GM19324 (cell line): ENCODE measurements around the gene PLEKHA6.

Experiments used
- ATAC-seq: cut with Tn5 transposase; IDR thresholded peaks from one replicate; pipeline ENCODE4 v1.9.1; 2021; ENCODE audit warnings: mild to moderate bottlenecking, moderate library complexity; ENCODE audit not compliant: unreplicated experiment, low FRiP score

Gene PLEKHA6

GRCh38 chr1:204289280-204289679 is 70.4 kb downstream of the PLEKHA6 start:
- ATAC-seq: no peak

- ATAC-seq: no peak
These were observed 71.6 kb downstream of the PLEKHA6 start for GRCh38 chr1:204288021-204288588.

GRCh38 chr1:204287466-204287891 is 72.2 kb downstream of the PLEKHA6 start:
- ATAC-seq: no peak

- ATAC-seq: no peak
These were observed 72.8 kb downstream of the PLEKHA6 start for GRCh38 chr1:204286831-204287421.

GRCh38 chr1:204286315-204286714 is 73.4 kb downstream of the PLEKHA6 start:
- no peak for ATAC-seq

GRCh38 chr1:204285436-204286305 is 74.1 kb downstream of the PLEKHA6 start:
- no peak for ATAC-seq

GRCh38 chr1:204284929-204285328 is 74.8 kb downstream of the PLEKHA6 start:
- no peak for ATAC-seq

- no peak for ATAC-seq
These were observed 75.7 kb downstream of the PLEKHA6 start for GRCh38 chr1:204283711-204284651.

- no peak for ATAC-seq
These were observed 76.9 kb downstream of the PLEKHA6 start for GRCh38 chr1:204282761-204283221.

- ATAC-seq: no peak
These were observed 79.4 kb downstream of the PLEKHA6 start for GRCh38 chr1:204280099-204280961.

GRCh38 chr1:204278958-204279357 is 80.8 kb downstream of the PLEKHA6 start:
- no peak for ATAC-seq

- no peak for ATAC-seq
These were observed 81.5 kb downstream of the PLEKHA6 start for GRCh38 chr1:204278251-204278650.

- no peak for ATAC-seq
These were observed 82.0 kb downstream of the PLEKHA6 start for GRCh38 chr1:204277563-204278219.

GRCh38 chr1:204275695-204276370 is 83.9 kb downstream of the PLEKHA6 start:
- no peak for ATAC-seq

- ATAC-seq: no peak
These were observed 85.3 kb downstream of the PLEKHA6 start for GRCh38 chr1:204274446-204274845.

GRCh38 chr1:204272505-204272904 is 87.2 kb downstream of the PLEKHA6 start:
- ATAC-seq: no peak

- ATAC-seq: no peak
These were observed 87.8 kb downstream of the PLEKHA6 start for GRCh38 chr1:204271970-204272369.

GRCh38 chr1:204268101-204268500 is 91.6 kb downstream of the PLEKHA6 start:
- ATAC-seq: no peak
